Astrocyte of the hippocampus (primary cell): Measurements from ENCODE around the gene ZRANB2.

Experiments used
- DNase-seq: peaks from one replicate; pipeline ENCODE4 v3.0.0; 2011; ENCODE audit warnings: low read depth, low spot score

Gene ZRANB2

GRCh38 chr1:71080739-71081696 is at the start of gene ZRANB2:
TSS of gene ZRANB2 (minus strand) at chr1:71081035. CDS start at chr1:71080995, 40 bp downstream.
- peak; percentile 96 for DNase-seq

GRCh38 chr1:71128060-71128459 is 47.2 kb upstream of the ZRANB2 start:
- DNase-seq: no peak

- DNase-seq: no peak
Measured at GRCh38 chr1:71118086-71118485, 37.3 kb upstream of the ZRANB2 start.

- DNase-seq: no peak
Measured at GRCh38 chr1:71116729-71117128, 35.9 kb upstream of the ZRANB2 start.

- DNase-seq: no peak
Measured at GRCh38 chr1:71106658-71107322, 26.0 kb upstream of the ZRANB2 start.

- DNase-seq: no peak
Measured at GRCh38 chr1:71104417-71104816, 23.6 kb upstream of the ZRANB2 start.

- DNase-seq: no peak
Measured at GRCh38 chr1:71101839-71102376, 21.1 kb upstream of the ZRANB2 start.

- no peak for DNase-seq
Measured at GRCh38 chr1:71097428-71097827, 16.6 kb upstream of the ZRANB2 start.

GRCh38 chr1:71094913-71095312 is 14.1 kb upstream of the ZRANB2 start:
- DNase-seq: no peak

- DNase-seq: peak; percentile 25
Measured at GRCh38 chr1:71093938-71094337, 13.1 kb upstream of the ZRANB2 start.

- DNase-seq: peak; percentile 89
Measured at GRCh38 chr1:71089536-71090270, 8.9 kb upstream of the ZRANB2 start.

GRCh38 chr1:71088645-71089287 is 7.9 kb upstream of the ZRANB2 start:
- no peak for DNase-seq

- DNase-seq: no peak
Measured at GRCh38 chr1:71087713-71088112, 6.9 kb upstream of the ZRANB2 start.

GRCh38 chr1:71087060-71087459 is 6.2 kb upstream of the ZRANB2 start:
- DNase-seq: no peak

GRCh38 chr1:71086331-71086730 is 5.5 kb upstream of the ZRANB2 start:
- DNase-seq: peak; percentile 43

- DNase-seq: peak; percentile 18
Measured at GRCh38 chr1:71083271-71083670, 2.4 kb upstream of the ZRANB2 start.

- DNase-seq: no peak
Measured at GRCh38 chr1:71081697-71082080, 854 bp upstream of the ZRANB2 start.

- DNase-seq: no peak
Measured at GRCh38 chr1:71080230-71080738, 551 bp downstream of the ZRANB2 start.

- DNase-seq: no peak
Measured at GRCh38 chr1:71074681-71075080, 6.2 kb downstream of the ZRANB2 start.

GRCh38 chr1:71072273-71072672 is 8.6 kb downstream of the ZRANB2 start:
- DNase-seq: no peak

GRCh38 chr1:71071720-71072119 is 9.1 kb downstream of the ZRANB2 start:
- no peak for DNase-seq
